ENCODE data around the gene RIT1. TPM values are rescaled to one million over a fixed set of nuclear protein-coding genes. Genes with fewer than 3 reads are reported as not detected.
"Not testable (repeated sequence)": the region's sequence is repeated elsewhere in the genome, so short reads cannot be mapped to it uniquely, and the experiment has no call there.

The RIT1 gene
- total RNA-seq, 1 experiment from 2014 or later, result 43.4 TPM

- H3K9me3 ChIP-seq, result no peaks in the 10 kb centered on the region
- no peak overlapping the region for H3K4me3 ChIP-seq
- no peak for DNase-seq
- H3K27me3 ChIP-seq, result no peaks in the 10 kb centered on the region
- peaks cover 9% of the 10 kb centered on the region for H3K36me3 ChIP-seq
These were observed 27.1 kb upstream of the RIT1 start for GRCh38 chr1:155938220-155938627.

GRCh38 chr1:155934936-155935590 lies 23.9 kb upstream of the RIT1 start:
- DNase-seq, result no peak
- Histone ChIP-seq H3K4me3 (peak overlapping the region; percentile 91), H3K9me3 (no peaks in the 10 kb centered on the region), H3K27me3 (no peaks in the 10 kb centered on the region), H3K36me3 (peaks cover 39% of the 10 kb centered on the region)

GRCh38 chr1:155934097-155934935 lies 23.2 kb upstream of the RIT1 start, which contains the start of gene KHDC4:
Gene KHDC4, minus strand, starts transcription at chr1:155934413. Its CDS starts 40 bp downstream, at chr1:155934373.
- Histone ChIP-seq H3K9me3 (no peaks in the 10 kb centered on the region), H3K27me3 (no peaks in the 10 kb centered on the region), H3K36me3 (peaks cover 47% of the 10 kb centered on the region), H3K4me3 (peak within 1 kb of the TSS; percentile 91)
- DNase-seq, result peak; percentile 97

- H3K9me3 ChIP-seq, result no peaks in the 10 kb centered on the region
- no peaks in the 10 kb centered on the region for H3K27me3 ChIP-seq
- peak overlapping the region; percentile 91 for H3K4me3 ChIP-seq
- DNase-seq, result no peak
- peaks cover 53% of the 10 kb centered on the region for H3K36me3 ChIP-seq
These were observed 22.5 kb upstream of the RIT1 start for GRCh38 chr1:155933591-155934096.

GRCh38 chr1:155932487-155932886 lies 21.3 kb upstream of the RIT1 start:
- H3K9me3 ChIP-seq, result no peaks in the 10 kb centered on the region
- no peaks in the 10 kb centered on the region for H3K27me3 ChIP-seq
- H3K36me3 ChIP-seq, result peaks cover 64% of the 10 kb centered on the region
- peak overlapping the region; percentile 91 for H3K4me3 ChIP-seq
- DNase-seq, result no peak

GRCh38 chr1:155932081-155932480 lies 20.9 kb upstream of the RIT1 start:
- DNase-seq, result no peak
- Histone ChIP-seq H3K9me3 (no peaks in the 10 kb centered on the region), H3K36me3 (peaks cover 68% of the 10 kb centered on the region), H3K4me3 (peak overlapping the region; percentile 91), H3K27me3 (no peaks in the 10 kb centered on the region)

- Histone ChIP-seq H3K36me3 (peaks cover 74% of the 10 kb centered on the region), H3K9me3 (no peaks in the 10 kb centered on the region), H3K4me3 (no peak overlapping the region; the same call in 1 of the 2 replicates), H3K27me3 (no peaks in the 10 kb centered on the region)
- no peak for DNase-seq
These were observed 20.3 kb upstream of the RIT1 start for GRCh38 chr1:155931332-155932038.

GRCh38 chr1:155930725-155931124 lies 19.6 kb upstream of the RIT1 start:
- not testable (repeated sequence) for H3K27me3 ChIP-seq, H3K4me3 ChIP-seq, H3K9me3 ChIP-seq, DNase-seq
- peaks cover 81% of the 10 kb centered on the region for H3K36me3 ChIP-seq

- Histone ChIP-seq H3K4me3 (no peak overlapping the region), H3K36me3 (peaks cover 98% of the 10 kb centered on the region), H3K9me3 (no peaks in the 10 kb centered on the region), H3K27me3 (no peaks in the 10 kb centered on the region)
- no peak for DNase-seq
These were observed 17.9 kb upstream of the RIT1 start for GRCh38 chr1:155929057-155929456.

- Histone ChIP-seq H3K9me3 (no peaks in the 10 kb centered on the region), H3K36me3 (peaks cover 97% of the 10 kb centered on the region), H3K4me3 (no peak overlapping the region), H3K27me3 (no peaks in the 10 kb centered on the region)
- no peak for DNase-seq
These were observed 14.4 kb upstream of the RIT1 start for GRCh38 chr1:155925506-155925905.

- DNase-seq, result no peak
- no peak overlapping the region for H3K4me3 ChIP-seq
- peaks cover 96% of the 10 kb centered on the region for H3K36me3 ChIP-seq
- H3K27me3 ChIP-seq, result no peaks in the 10 kb centered on the region
- no peaks in the 10 kb centered on the region for H3K9me3 ChIP-seq
These were observed 9.6 kb upstream of the RIT1 start for GRCh38 chr1:155920717-155921116.

GRCh38 chr1:155919801-155920200 lies 8.7 kb upstream of the RIT1 start:
- H3K36me3 ChIP-seq, result peaks cover 96% of the 10 kb centered on the region
- H3K4me3 ChIP-seq, result no peak overlapping the region
- DNase-seq, result no peak
- H3K9me3 ChIP-seq, result no peaks in the 10 kb centered on the region
- no peaks in the 10 kb centered on the region for H3K27me3 ChIP-seq

GRCh38 chr1:155918660-155919059 lies 7.5 kb upstream of the RIT1 start:
- no peak for DNase-seq
- peaks cover 96% of the 10 kb centered on the region for H3K36me3 ChIP-seq
- H3K9me3 ChIP-seq, result no peaks in the 10 kb centered on the region
- H3K4me3 ChIP-seq, result no peak overlapping the region
- no peaks in the 10 kb centered on the region for H3K27me3 ChIP-seq

GRCh38 chr1:155913969-155914757 lies 3.0 kb upstream of the RIT1 start:
- Histone ChIP-seq H3K9me3 (no peaks in the 10 kb centered on the region), H3K27me3 (no peaks in the 10 kb centered on the region), H3K4me3 (no peak overlapping the region), H3K36me3 (peaks cover 89% of the 10 kb centered on the region)
- no peak for DNase-seq

- no peak for DNase-seq
- H3K36me3 ChIP-seq, result peaks cover 86% of the 10 kb centered on the region
These were observed 947 bp upstream of the RIT1 start for GRCh38 chr1:155912056-155912536.

GRCh38 chr1:155910621-155911121 lies 478 bp downstream of the RIT1 start:
- Histone ChIP-seq H3K4me3 (peak overlapping the region; percentile 61), H3K27me3 (no peaks in the 10 kb centered on the region), H3K36me3 (peaks cover 83% of the 10 kb centered on the region), H3K9me3 (no peaks in the 10 kb centered on the region)
- peak; percentile 49 for DNase-seq

More at GRCh38 chr1:155912056-155912536, 947 bp upstream of the RIT1 start:
- Histone ChIP-seq H3K4me3 (peak overlapping the region; percentile 61; the same call in 1 of the 2 replicates), H3K9me3 (no peaks in the 10 kb centered on the region), H3K27me3 (no peaks in the 10 kb centered on the region)
